Cardiac muscle cell (in vitro differentiated cells and primary cell): ENCODE data around the gene PLEKHA6. TPM values are rescaled to one million over a fixed set of nuclear protein-coding genes. Genes with fewer than 3 reads are reported as not detected.
A peak's percentile ranks its signal among the peaks of the same experiment; 100 is the strongest.

Experiments
- DNase-seq, 2 donors: peaks; one replicate each; pipeline versions ENCODE4 v3.0.0 to v3.0.0-alpha.2; 2010 to 2017; ENCODE audit warnings: low read depth in 1 of 2, low spot score in 1 of 2
- H3K27ac ChIP-seq: fragments of 200-600 bp; sonication (generic); 2 replicates; pipeline ENCODE4 v1.5.1; 2016
- H3K27me3 ChIP-seq: fragments of 200-600 bp; sonication (generic); 2 replicates; pipeline ENCODE4 v1.6.0; 2016; ENCODE audit warnings: control low read depth
- H3K36me3 ChIP-seq: fragments of 200-600 bp; sonication (generic); 2 replicates; pipeline ENCODE4 v1.5.1; 2016; ENCODE audit warnings: control low read depth
- H3K4me1 ChIP-seq: fragments of 200-600 bp; sonication (generic); 2 replicates; pipeline ENCODE4 v1.8.1; 2017; ENCODE audit warnings: low read depth, mild to moderate bottlenecking, mixed run types
- H3K4me3 ChIP-seq: fragments of 200-600 bp; sonication (generic); 2 replicates; pipeline ENCODE4 v1.5.1; 2016; ENCODE audit warnings: mild to moderate bottlenecking
- H3K9me3 ChIP-seq: fragments of 200-600 bp; sonication (generic); 2 replicates; pipeline ENCODE4 v1.5.1; 2017; ENCODE audit warnings: low read depth, mild to moderate bottlenecking, control low read depth
- polyA plus RNA-seq: library from polyadenylated mRNA; unstranded; fragments of >200 nt; fragmentation: Nextera tagmentation; extraction: Ambion mirVana; gene quantifications from 2 replicates; pipeline ENCODE4 v1.2.1, GENCODE V29; 2016
- total RNA-seq: library from RNA; depleted of rRNA; stranded (reverse); fragments of >200 nt; gene quantifications from 2 replicates; pipeline ENCODE4 v1.2.3, GENCODE V29; 2016
- TF ChIP-seq, protein P1 (sequence below): IDR thresholded peaks from 2 replicates; pipeline ENCODE4 v1.5.1; 2012; ENCODE audit warnings: low read depth, mild to moderate bottlenecking, low read length

The PLEKHA6 gene
- total and polyA plus RNA-seq, 2 experiments from 2014 or later = 41.6 to 44.1 TPM

DNA sequence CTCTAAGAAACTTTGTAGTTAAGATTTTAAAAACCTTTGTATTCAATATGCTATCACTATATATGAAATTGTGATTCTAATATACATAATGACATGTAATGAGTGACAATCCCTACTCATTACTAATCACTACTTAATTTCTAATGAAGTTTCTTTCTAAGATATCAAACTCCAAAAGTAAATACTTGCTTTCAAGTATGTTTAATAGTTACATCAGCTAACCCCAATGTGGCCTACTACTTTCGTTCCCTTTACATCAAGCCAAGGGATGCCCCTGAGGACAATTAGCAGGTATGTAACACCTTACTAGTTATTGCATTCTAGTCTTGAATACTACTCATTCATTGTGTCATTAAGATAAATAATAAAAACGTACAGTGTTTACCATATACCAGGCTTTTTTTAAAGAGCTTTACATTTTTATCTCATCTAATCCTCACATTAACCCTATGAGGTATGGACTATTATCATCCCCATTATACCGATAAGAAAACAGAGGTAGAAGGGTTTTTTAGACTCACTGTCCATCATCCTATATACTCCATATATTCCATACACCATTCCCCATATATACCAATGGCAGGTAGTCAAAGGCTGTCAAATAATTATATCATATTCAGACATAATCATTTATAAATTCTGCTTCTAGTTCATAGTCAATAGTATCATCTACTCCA is 47.7 kb upstream of the PLEKHA6 start:
- Histone ChIP-seq H3K4me1 (peaks cover 10% of the 10 kb centered on the region), H3K4me3 (peak overlapping the region; percentile 78), H3K27ac (no peak overlapping the region), H3K36me3 (peaks cover 24% of the 10 kb centered on the region), H3K27me3 (no peaks in the 10 kb centered on the region), H3K9me3 (no peaks in the 10 kb centered on the region)
- TF ChIP-seq, protein P1, sequence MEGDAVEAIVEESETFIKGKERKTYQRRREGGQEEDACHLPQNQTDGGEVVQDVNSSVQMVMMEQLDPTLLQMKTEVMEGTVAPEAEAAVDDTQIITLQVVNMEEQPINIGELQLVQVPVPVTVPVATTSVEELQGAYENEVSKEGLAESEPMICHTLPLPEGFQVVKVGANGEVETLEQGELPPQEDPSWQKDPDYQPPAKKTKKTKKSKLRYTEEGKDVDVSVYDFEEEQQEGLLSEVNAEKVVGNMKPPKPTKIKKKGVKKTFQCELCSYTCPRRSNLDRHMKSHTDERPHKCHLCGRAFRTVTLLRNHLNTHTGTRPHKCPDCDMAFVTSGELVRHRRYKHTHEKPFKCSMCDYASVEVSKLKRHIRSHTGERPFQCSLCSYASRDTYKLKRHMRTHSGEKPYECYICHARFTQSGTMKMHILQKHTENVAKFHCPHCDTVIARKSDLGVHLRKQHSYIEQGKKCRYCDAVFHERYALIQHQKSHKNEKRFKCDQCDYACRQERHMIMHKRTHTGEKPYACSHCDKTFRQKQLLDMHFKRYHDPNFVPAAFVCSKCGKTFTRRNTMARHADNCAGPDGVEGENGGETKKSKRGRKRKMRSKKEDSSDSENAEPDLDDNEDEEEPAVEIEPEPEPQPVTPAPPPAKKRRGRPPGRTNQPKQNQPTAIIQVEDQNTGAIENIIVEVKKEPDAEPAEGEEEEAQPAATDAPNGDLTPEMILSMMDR = no peak
- DNase-seq = no peak

DNA sequence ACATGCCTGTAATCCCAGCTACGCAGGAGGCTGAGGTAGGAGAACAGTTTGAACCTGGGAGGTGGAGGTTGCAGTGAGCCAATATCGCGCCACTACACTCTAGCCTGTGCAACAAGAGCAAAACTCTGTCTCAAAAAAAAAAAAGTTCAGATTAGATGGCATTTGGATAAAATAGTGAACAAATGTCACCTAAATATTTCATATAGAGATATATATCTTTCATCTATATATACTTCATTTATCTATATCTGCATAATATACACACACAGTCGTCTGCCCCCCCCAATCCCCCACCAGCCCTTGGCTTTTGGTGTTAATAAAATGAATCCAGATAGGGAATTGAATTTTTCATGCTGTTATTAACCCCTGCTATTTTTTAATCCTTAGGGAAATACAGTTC is 46.9 kb upstream of the PLEKHA6 start:
- H3K27ac ChIP-seq = no peak overlapping the region
- TF ChIP-seq, protein P1 = no peak
- peak overlapping the region; percentile 78 for H3K4me3 ChIP-seq
- DNase-seq = no peak
- peaks cover 6% of the 10 kb centered on the region for H3K4me1 ChIP-seq
- peaks cover 24% of the 10 kb centered on the region for H3K36me3 ChIP-seq
- H3K27me3 ChIP-seq = no peaks in the 10 kb centered on the region
- H3K9me3 ChIP-seq = no peaks in the 10 kb centered on the region

DNA sequence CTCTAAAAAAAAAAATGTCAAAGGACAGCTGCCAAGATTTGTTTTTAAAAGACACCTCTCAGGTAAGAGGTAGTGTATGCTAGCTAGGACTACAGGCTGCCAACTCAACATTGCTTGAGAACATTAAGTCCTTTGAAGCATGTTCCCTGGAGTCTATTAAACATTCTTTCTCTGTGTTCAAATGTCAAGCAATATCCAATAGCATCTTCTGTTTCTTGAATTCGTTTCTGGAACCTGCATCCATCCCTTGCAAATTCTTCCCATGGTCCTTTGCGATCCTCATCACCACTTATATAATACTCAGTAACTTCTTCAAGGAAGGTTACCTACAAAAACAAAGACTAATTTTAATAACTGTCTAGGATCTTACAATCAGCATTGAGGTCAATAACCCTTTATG is 46.3 kb upstream of the PLEKHA6 start:
- no peak overlapping the region for H3K4me3 ChIP-seq
- H3K36me3 ChIP-seq = peaks cover 24% of the 10 kb centered on the region

DNA sequence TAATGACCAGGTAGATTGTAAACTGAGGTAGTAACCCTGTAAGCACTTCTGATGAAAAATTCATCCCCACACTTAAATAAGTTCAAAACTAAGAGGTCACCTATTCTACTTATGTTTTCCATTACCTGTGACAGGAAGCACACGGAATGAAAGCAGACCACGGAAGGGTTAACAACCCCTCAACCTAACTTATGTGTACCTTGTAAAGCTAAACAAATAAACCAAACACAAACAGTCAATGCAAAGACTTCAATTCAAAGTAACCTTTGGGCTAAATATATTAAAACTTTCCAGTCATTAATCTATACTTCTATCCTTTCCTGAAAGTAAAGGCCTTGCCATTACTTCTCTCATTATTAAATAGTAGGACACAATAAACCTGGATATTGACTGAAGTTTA is 44.9 kb upstream of the PLEKHA6 start:
- peaks cover 27% of the 10 kb centered on the region for H3K36me3 ChIP-seq
- H3K27me3 ChIP-seq = no peaks in the 10 kb centered on the region
- no peak for DNase-seq
- no peak overlapping the region for H3K4me3 ChIP-seq
- H3K4me1 ChIP-seq = peaks cover 6% of the 10 kb centered on the region
- TF ChIP-seq, protein P1 = no peak
- no peaks in the 10 kb centered on the region for H3K9me3 ChIP-seq
- no peak overlapping the region for H3K27ac ChIP-seq

More for the DNA sequence above, 46.3 kb upstream of the PLEKHA6 start:
- TF ChIP-seq, protein P1 = no peak
- Histone ChIP-seq H3K9me3 (no peaks in the 10 kb centered on the region), H3K4me1 (peaks cover 6% of the 10 kb centered on the region), H3K27me3 (no peaks in the 10 kb centered on the region), H3K27ac (no peak overlapping the region)
- no peak for DNase-seq

DNA sequence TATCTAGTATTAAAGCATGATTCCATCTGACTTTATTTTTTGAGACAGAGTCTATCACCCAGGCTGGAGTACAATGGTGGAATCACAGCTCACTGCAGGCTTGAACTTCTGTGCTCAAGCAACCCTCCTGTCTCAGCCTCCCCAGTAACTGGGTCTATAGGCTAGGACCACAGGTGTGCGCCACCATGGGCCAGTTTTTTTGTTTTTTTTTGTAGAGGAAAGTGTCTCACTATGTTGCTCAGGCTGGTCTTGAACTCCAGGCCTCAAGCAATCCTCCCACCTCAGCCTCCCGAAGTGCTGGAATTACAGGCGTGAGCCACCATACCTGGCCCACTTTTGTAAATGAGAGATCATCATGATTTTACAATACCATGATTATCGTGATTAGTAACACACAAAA is 42.7 kb upstream of the PLEKHA6 start:
- no peak overlapping the region for H3K4me3 ChIP-seq
- TF ChIP-seq, protein P1 = no peak
- no peaks in the 10 kb centered on the region for H3K9me3 ChIP-seq
- no peaks in the 10 kb centered on the region for H3K27me3 ChIP-seq
- H3K36me3 ChIP-seq = peaks cover 30% of the 10 kb centered on the region
- H3K4me1 ChIP-seq = peaks cover 6% of the 10 kb centered on the region
- DNase-seq = no peak
- H3K27ac ChIP-seq = no peak overlapping the region
